HS-5 (cell line): ENCODE data around the gene SOX5.
"Not testable (repeated sequence)": the region's sequence is repeated elsewhere in the genome, so short reads cannot be mapped to it uniquely, and the experiment has no call there.

ENCODE experiments used
- DNase-seq: peaks from one replicate; pipeline ENCODE4 v3.0.0-alpha.2; 2012; ENCODE audit warnings: low read depth

SOX5 gene

DNA sequence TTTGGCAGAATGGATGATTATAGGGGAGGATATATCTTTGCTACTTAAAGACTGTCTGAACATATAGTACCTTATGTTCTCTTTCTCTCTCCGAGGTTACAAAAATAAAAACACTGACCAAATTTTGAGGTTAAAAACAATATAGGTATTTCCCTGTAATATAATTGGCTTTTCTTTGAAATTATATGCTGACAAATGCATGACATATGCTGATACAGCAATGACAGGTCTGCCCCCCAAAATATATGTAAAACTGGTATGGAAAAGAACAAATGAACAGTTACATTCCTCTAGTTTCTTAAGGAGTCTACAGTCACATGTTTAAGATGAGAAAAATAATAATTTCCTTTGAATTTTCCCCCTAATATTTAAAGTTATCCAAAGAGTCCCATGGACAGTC, 405.7 kb downstream of the SOX5 start:
- DNase-seq = no peak

DNA sequence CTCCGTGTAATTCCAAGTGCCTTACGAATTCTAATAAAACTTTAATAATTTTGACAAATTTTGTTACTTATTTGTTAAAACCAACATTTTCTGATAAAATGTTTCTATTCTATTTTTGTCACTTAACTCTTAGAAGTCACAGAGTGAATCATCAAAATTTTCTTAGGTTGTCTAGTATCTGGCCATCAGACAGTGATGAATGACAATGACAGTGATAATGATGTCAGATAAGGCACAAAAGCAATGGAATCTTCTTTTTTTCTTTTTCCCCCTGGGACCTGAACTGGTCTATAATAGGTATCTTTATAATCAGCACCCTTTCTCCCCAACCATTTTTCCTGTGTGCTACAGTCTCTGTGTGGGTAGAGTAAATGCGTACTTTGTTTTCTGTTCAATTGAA, 407.3 kb downstream of the SOX5 start:
- no peak for DNase-seq

DNA sequence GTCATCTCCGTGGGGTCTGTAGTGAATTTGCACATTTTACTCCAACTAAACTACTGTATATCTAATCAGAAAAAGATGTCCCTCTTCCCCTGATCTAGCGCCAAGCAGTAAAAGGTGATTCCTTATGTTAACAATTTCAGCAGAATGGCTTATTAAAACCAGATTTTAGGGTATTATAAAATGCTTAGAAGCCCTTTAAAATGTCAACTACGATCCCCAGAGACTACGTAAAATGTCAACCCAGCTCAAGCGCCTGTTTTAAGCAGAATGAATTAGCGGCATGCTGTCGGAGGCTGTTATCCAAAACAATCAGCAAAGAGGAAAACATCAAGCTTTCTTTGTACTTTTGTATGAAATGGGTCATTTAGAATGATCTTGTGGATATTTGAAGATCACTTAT, 408.9 kb downstream of the SOX5 start:
- DNase-seq = no peak

DNA sequence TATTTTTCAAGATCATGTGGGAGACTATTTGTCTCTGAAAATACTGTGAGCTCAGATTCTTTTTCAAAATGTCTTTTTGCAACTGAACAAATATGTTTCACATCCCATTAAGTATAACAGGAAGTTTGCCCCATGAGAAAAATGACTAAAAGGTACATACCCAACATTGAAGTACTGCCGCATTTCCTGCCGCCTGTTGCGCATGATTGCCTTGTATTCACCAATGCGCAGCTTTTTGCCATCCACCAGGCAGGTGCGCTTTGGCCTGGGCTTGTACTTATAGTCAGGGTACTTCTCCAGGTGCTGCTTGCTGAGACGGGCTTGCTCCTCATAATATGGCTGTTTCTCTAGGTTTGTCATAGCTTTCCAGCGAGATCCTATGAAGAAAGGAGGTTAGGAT, 413.2 kb downstream of the SOX5 start:
- DNase-seq = no peak

DNA sequence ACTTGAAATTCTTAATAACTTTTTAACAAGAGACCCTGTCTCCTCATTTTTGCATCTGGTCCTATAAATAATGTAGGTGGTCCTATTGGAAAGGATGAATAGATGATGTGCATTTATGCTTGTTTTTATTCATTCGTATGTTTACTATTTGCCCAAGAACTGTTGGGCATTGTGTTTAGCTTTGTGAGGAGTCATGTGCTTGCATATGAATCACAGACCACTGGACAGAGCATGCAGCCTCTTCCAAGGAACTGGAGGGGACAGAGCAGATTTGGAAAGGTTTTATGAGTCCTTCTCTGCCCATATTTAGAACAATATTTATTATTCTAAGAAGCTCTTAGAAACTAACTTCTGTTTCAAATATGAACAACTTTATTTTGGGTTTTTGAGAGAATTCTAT, 414.0 kb downstream of the SOX5 start:
- no peak for DNase-seq

DNA sequence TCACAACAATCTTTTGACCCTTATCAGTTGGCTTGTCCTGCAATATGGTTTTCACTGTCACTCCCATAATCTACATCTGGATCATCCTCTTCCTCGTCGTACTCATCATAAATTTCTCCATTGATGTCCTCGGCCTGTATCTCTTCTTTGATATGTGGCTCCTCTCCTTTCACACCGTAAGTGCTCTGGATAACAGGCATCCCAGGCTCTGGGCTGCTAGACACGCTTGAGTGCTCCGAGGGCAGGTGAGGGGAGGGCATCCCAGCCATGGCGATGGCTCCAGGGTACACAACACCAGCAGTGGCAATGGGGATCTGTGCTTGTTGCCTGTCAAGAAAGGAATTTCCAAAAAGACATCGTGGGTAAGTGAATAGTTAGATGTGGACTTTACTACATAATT, 415.3 kb downstream of the SOX5 start:
- DNase-seq = no peak

DNA sequence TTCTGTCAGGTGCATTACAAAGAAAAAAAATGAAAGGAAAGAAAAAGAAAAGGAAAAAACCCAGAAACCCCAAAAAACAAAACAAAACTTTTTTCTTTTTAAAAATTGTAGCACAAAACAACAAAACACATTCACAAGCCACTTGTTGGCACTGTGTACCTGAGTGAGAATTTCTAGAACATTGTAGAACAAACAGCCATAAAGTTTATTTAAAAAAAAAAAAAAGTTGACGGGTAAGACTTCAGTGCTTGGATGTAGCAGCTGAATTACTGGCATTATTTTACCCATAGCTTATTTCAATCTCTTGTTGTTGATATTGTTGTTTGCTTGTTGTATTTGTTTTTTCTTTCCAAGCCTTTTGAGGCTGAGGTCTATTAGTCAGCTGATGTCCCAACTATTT, 415.8 kb downstream of the SOX5 start:
- no peak for DNase-seq

DNA sequence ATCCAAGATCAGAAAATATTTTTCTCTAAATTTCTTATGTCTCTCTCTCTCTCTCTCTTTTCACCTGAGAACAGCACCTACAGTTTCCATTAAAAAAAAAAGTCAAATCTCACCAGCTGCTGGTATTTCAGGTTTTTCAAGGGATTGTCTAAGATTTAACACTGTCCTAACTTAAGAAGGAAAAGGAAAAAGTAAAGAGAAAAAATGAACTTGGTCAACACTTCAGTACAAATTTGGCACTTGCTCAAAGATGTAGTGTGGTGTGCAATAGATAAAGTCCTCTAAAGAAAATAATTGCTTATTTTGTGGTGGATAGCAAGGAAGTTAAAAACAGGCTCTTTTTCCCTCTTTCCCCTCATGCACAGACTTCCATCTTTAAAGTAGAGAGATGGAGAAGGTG, 416.2 kb downstream of the SOX5 start:
- no peak for DNase-seq

DNA sequence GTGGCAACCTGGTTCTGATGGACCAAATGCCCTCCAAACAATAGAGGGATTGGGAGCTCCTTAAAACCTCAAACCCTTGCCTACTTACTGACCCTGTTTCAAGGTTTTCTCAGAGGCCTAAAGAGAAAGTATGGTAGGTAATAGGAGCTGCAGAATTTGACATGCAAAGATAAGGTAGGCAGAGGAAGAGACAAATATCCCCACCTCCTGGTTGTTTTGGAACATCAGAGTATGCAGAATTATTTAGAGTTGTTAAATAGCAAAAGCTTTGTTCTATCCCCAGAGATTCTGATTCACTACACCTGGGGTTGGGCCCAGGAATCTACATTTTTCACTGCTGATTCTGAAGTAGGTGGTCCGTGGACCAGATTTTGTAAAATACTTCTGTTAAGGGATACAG, 421.2 kb downstream of the SOX5 start:
- DNase-seq = no peak

DNA sequence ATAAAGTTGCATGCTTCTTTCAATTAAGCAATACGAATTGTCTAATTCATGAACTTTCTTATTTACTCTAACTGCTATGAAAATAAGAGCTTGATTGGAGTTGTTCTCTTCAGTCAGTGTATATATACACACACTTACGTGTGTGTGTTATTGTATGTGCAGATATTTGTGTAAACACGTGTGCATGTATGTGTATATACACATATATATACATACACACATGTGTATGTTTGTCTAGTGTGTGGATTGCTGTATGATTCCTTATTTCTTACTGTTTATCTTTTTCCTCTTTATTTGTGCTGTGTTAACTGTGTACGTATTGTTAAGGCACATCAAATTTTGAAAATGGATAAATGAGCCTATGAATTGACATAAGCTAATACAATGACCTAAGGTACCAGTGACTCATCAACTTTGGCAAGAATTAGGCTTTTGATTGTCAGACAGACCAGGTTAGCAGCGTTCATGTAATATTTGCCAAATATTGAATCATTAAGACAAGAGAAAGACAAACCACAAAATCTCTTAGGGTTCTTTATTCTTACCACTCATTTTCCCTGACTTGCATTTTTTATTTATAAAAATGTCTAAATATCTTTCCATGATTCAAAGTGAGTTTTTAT, 423.9 kb downstream of the SOX5 start:
- DNase-seq = no peak

DNA sequence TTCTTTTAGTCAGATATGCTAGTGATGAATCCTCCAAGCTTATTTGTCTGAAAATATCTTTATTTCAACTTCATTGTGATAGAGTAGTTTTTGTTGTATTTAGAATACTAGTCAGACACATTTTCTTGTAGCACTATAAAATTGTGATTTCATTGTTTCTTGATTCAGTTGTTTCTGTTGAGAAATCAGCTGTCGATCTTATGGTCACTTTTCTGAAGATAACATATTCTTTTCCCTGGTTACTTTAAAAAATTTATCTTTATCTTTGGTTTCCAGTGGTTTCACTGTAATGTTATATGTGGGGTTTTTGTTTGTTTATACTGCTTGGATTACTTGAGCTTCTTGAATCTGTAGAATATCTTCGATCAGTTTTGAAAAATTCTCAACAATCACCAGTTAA, 426.1 kb downstream of the SOX5 start:
- DNase-seq = no peak

DNA sequence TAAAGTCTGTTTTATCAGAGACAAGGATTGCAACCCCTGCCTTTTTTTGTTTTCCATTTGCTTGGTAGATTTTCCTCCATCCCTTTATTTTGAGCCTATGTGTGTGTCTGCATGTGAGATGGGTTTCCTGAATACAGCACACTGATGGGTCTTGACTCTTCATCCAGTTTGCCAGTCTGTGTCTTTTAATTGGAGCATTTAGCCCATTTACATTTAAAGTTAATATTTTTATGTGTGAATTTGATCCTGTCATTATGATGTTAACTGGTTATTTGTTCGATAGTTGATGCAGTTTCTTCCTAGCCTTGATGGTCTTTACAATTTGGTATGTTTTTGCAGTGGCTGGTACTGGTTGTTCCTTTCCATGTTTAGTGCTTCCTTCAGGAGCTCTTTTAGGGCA, 430.0 kb downstream of the SOX5 start:
- DNase-seq = not testable (repeated sequence)

DNA sequence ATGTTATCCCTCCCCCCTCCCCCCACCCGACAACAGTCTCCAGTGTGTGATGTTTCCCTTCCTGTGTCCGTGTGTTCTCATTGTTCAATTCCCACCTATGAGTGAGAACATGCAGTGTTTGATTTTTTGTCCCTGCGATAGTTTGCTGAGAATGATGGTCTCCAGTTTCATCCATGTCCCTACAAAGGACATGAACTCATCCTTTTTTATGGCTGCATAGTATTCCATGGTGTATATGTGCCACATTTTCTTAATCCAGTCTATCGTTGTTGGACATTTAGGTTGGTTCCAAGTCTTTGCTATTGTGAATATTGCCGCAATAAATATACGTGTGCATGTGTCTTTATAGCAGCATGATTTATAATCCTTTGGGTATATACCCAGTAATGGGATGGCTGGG, 433.7 kb downstream of the SOX5 start:
- DNase-seq = not testable (repeated sequence)

DNA sequence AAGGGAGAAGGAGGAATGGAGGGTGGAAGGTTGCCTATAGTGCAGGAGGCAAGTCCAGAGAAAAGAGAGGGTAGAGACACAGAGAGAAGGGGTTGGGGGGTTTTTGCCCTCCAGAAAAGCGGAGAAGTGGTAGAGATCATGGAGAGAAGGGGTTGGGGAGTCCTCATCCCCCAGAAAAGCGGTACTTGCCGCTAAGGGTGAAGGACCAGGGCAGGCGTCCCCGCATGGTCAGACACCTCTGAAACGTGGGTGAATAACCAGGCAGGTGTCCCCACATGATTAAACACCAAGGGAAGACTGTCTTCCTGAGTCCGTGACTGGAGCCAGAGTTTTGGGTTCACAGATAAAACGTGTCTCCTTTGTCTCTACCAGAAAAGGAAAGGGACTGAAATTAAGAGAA, 439.0 kb downstream of the SOX5 start:
- no peak for DNase-seq

DNA sequence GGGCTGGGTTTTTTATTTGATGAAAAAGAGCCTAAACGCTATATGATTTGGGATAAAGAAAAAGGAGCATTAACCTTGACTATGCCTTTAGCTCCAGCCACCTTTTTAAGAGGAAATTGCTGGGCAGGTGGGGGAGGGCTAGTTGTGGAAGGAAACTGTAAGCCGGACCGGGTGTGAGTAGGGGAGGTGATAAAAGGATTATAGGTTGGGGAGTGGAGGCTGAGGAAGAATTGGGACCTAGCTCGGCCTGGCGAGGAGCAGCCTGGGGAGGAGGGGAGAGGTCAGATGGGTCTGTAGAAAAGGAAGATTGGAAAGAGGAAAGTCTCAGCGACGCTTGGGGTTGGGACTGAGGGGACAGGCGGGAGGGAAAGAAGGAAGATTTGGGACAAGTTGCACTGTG, 439.6 kb downstream of the SOX5 start:
- DNase-seq = not testable (repeated sequence)

DNA sequence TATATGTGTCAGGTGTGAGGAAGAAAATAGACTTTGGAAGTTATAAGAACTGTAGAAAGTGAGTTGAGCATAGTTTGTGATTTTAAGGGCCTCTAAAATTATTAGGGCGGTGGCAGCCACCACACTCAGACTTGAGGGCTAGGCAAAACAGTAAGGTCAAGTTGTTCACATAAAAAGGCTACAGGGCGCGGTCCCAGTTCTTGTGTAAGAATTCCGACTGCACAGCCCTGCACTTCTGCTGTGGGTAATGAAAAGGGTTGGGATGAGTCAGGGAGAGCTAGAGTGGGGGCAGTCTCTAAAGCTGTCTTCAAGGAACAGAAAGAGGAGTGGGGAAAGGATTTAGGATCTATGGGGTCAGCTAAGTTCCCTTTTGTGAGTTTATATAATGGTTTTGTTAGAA, 441.7 kb downstream of the SOX5 start:
- DNase-seq = not testable (repeated sequence)

DNA sequence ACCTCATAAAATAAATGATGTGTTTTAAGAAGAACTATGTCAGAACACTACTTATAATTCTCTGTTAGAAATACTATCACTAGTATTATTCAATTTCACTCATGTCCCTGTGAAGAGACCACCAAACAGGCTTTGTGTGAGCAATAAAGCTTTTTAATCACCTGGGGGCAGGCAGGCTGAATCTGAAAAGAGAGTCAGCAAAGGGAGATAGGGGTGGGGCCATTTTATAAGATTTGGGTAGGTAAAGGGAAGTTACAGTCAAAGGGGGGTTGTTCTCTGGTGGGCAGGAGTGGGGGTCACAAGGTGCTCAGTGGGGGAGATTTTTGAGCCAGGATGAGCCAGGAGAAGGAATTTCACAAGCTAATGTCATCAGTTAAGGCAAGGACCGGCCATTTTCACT, 443.7 kb downstream of the SOX5 start:
- not testable (repeated sequence) for DNase-seq

DNA sequence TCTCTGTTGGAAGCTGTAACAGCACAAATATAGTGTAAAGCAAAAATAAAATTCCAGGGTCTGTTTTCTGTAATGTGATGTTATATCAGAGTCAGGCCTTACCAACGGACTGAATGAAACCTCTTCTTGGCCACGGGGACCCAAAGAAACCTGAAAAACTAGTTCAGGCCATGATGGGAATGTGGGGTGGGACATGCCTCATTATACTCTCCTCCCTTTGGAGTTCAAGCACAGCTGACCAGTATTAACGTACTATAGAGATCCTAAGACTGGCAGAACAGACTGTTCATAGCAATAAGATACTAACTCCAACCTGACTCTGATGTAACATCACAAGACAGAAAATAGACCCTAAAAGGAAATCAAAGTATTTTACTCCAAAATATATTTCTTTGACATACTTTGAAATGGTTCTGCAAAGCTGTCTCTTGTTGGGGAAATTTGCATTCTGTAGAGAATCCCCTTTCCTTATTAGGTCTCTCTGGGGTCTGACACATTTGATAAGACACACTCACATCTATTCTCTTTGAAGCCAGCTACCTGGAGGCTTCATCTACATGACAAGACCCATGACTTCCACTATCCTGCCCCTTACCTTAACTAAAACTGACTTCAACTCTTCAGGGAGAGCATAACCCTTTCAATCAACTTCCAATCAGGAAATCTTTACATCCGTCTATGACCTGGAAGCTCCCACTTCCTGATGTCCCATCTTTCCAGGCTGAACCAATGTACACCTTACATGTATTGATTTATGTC, 444.6 kb downstream of the SOX5 start:
- no peak for DNase-seq

DNA sequence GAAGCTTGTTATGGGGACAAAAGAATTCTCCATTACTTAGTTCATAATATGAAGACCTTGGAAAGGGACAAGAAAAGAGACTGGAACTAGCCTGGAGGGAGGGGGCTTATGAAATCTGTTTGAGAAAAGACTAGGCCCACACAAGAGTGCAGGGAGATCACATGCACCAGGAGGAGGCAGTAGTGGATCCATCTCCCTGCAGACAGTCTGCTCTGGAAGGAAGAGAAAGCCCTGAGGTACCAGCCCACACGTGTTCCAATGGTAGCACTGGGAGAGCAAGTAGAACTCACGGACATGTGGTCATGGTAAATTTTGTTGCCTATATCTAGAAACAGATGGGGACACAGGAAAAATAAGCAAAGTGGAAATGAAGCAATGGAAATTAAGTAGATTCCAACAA, 445.4 kb downstream of the SOX5 start:
- no peak for DNase-seq

DNA sequence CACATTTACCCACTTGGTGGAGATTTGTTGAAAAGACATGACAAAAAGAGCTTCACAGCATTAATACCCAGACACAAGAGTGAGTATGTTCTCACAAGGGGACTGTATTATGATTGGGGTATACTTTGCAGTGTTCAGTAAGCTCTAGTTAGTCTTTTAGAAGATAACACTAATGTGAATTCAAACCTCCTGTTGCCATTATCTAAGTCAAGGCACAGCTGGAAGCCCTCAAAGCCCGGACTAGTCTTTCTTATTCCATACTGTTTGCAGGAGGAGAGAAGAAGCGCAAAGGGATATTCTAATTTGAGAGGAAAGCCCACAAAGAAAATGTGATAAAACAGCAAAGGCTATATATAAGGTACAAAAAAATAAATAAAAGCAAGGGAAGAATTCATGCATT, 445.9 kb downstream of the SOX5 start:
- DNase-seq = no peak

DNA sequence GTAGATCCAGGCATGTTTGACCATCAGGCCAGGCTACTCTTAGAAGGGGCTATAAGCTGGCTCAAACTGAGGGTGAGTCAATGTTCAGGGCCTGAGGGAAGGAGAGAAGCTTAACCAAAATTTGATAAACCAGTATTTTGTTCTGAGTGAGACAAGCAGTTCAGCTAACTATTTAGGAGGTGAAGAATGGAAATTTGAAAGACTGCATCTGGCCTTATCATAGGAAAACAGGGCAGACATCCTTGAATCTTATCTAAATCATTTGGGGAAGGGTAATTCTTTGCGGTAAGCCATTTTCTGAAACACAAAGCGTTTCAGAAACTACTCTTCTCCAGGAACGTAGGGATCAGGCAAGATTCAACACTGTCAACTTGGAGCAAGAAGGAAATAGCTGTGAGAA, 447.2 kb downstream of the SOX5 start:
- no peak for DNase-seq

DNA sequence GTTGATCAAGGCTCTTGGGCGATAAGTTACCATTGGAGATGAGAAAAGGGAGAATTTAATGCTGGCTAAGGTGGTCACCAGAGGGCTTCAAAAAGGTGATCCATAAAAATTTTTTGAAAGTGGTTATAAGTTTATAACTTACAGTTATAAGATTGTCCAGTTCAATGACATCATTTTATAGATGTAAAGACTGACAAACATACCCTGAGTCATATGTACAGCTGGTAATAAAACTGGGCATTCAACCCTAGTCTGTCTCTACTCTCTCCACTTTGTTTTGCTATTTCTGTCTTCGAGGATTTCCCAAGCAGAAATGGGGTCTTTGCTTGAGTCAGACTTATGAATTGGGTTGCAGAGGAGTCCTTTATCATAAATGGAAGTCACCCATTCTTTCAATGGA, 454.0 kb downstream of the SOX5 start:
- DNase-seq = no peak

DNA sequence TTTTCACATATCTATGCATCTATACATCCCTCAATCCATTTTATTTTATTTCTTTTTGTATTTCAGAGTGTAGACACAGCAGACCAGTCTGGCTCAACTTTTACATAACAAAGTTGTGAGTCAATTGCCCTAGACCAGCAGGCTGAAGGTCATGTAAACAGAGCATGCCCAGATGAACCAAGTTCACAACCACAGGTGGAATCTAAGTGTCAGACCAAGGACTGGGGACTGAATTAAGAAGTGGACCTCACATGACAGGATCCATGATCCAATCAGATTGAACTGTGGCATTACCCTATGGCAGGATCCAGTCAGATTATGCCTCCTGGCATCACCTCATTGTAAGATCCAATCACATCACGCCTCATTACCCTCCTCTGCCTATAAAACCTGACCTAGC, 455.8 kb downstream of the SOX5 start:
- no peak for DNase-seq

DNA sequence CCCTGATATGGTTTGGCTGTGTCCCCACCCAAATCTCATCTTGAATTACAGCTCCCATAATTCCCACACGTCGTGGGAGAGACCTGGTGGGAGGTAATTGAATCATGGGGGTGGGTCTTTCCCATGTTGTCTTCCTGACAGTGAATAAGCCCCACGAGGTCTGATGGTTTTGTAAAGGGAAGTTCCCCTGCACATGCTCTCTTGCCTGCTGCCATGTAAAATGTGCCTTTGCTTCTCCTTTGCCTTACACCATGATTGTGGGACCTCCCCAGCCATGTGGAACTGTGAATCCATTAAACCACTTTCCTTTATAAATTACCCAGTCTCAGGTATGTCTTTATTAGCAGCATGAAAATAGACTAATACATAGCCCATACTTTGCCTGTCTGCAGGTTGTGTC, 458.4 kb downstream of the SOX5 start:
- not testable (repeated sequence) for DNase-seq
